Stimulated activated CD8-positive, alpha-beta memory T cell treated with anti-CD3 and anti-CD28 coated beads, Interleukin-4, amount 100 ng/mL, for 4 hours (primary cell): Measurements from ENCODE around the gene CD300A.
"Not testable (repeated sequence)": the region's sequence is repeated elsewhere in the genome, so short reads cannot be mapped to it uniquely, and the experiment has no call there.

Source experiments
- DNase-seq, 2 donors: peaks; one replicate each; pipeline ENCODE4 v3.0.0-alpha.2; 2020; ENCODE audit warnings: low read depth in 2 of 2, low spot score in 1 of 2

CD300A gene

GRCh38 chr17:74518413-74518981 is 52.1 kb downstream of the CD300A start:
- DNase-seq, result not testable (repeated sequence)

- DNase-seq, result no peak
These were observed 53.6 kb downstream of the CD300A start for GRCh38 chr17:74520016-74520434.

- no peak for DNase-seq
These were observed 54.5 kb downstream of the CD300A start for GRCh38 chr17:74520790-74521480.

- DNase-seq, result no peak
These were observed 55.3 kb downstream of the CD300A start for GRCh38 chr17:74521701-74522201.

- DNase-seq, result no peak
These were observed 56.1 kb downstream of the CD300A start for GRCh38 chr17:74522381-74523105.

GRCh38 chr17:74523308-74523707 is 56.9 kb downstream of the CD300A start:
- DNase-seq, result no peak

- no peak for DNase-seq
These were observed 58.4 kb downstream of the CD300A start for GRCh38 chr17:74524653-74525464.

- no peak for DNase-seq
These were observed 59.0 kb downstream of the CD300A start for GRCh38 chr17:74525465-74525725.

- no peak for DNase-seq
These were observed 59.4 kb downstream of the CD300A start for GRCh38 chr17:74525781-74526288.

GRCh38 chr17:74526681-74527080 is 60.2 kb downstream of the CD300A start:
- DNase-seq, result no peak

GRCh38 chr17:74527081-74527480 is 60.6 kb downstream of the CD300A start:
- DNase-seq, result no peak

GRCh38 chr17:74527756-74528155 is 61.3 kb downstream of the CD300A start:
- no peak for DNase-seq

- DNase-seq, result no peak
These were observed 62.2 kb downstream of the CD300A start for GRCh38 chr17:74528491-74529199.

GRCh38 chr17:74529243-74529642 is 62.8 kb downstream of the CD300A start:
- DNase-seq, result no peak

GRCh38 chr17:74530831-74531150 is 64.4 kb downstream of the CD300A start:
- no peak for DNase-seq

GRCh38 chr17:74531231-74531761 is 64.9 kb downstream of the CD300A start, which contains the start of gene CD300LB:
CD300LB (minus strand) TSS chr17:74531475; CDS start chr17:74531350, 125 bp downstream.
- no peak for DNase-seq

GRCh38 chr17:74532115-74532514 is 65.7 kb downstream of the CD300A start:
- no peak for DNase-seq
